ENCODE results near the gene ZNF664. TPM values are rescaled to one million over a fixed set of nuclear protein-coding genes. Genes with fewer than 3 reads are reported as not detected.

ZNF664 gene
- total RNA-seq, 8 experiments from 2014 or later = 81.1 to 151 (median 116) TPM

- Histone ChIP-seq H3K27ac (no peak overlapping the region), H3K4me3 (no peak overlapping the region), H3K4me1 (replicated peaks in 1 of 2) (peaks cover 11 to 33% of the 10 kb centered on the region in 2 donors)
- in situ Hi-C loops (cut with MboI; ENCODE audit: low pct_unique_long_range_greater_than_20kb in 2 of 9, low sequenced_read_pairs in 9 of 9, unreplicated experiment in 9 of 9) = no loop called here
- 54 to 94% (median 63%) methylated on average over 1 to 9 of the region's 9 CpGs; no CpG with 5 or more reads in 1 of the 10 experiments for WGBS, 10 experiments
- no peak for ATAC-seq (replicated peaks in 6 of 8)
Measured at GRCh38 chr12:123956249-123956648, 16.8 kb upstream of the ZNF664 start.

- Histone ChIP-seq H3K27ac (no peak overlapping the region), H3K4me1 (replicated peaks in 1 of 2) (peaks cover 11 to 25% of the 10 kb centered on the region in 2 donors), H3K4me3 (no peak overlapping the region)
- 33 to 100% (median 67%) methylated on average over 1 to 3 of the region's 3 CpGs; no CpG with 5 or more reads in 1 of the 10 experiments for WGBS, 10 experiments
- in situ Hi-C loops (cut with MboI; ENCODE audit: low pct_unique_long_range_greater_than_20kb in 2 of 9, low sequenced_read_pairs in 9 of 9, unreplicated experiment in 9 of 9) = no loop called here
- ATAC-seq (replicated peaks in 6 of 8) = no peak
Measured at GRCh38 chr12:123957196-123957595, 15.8 kb upstream of the ZNF664 start.

GRCh38 chr12:123958462-123958861, 14.6 kb upstream of the ZNF664 start:
- ATAC-seq (replicated peaks in 6 of 8) = no peak
- Histone ChIP-seq H3K4me3 (no peak overlapping the region), H3K27ac (no peak overlapping the region), H3K4me1 (replicated peaks in 1 of 2) (peaks cover 11 to 23% of the 10 kb centered on the region in 2 donors)
- 78 to 100% (median 90%) methylated on average over 1 to 7 of the region's 8 CpGs; no CpG with 5 or more reads in 3 of the 10 experiments for WGBS, 10 experiments
- in situ Hi-C loops (cut with MboI; ENCODE audit: low pct_unique_long_range_greater_than_20kb in 2 of 9, low sequenced_read_pairs in 9 of 9, unreplicated experiment in 9 of 9) = no loop called here

- ATAC-seq (replicated peaks in 6 of 8) = peak in 1 of 8 experiments; percentile 32
- Histone ChIP-seq H3K27ac (no peak overlapping the region), H3K4me3 (no peak overlapping the region), H3K4me1 (replicated peaks in 1 of 2) (peaks cover 11 to 23% of the 10 kb centered on the region in 2 donors)
- in situ Hi-C loops (cut with MboI; ENCODE audit: low pct_unique_long_range_greater_than_20kb in 2 of 9, low sequenced_read_pairs in 9 of 9, unreplicated experiment in 9 of 9) = no loop called here
- 40 to 92% (median 83%) methylated on average over 2 to 9 of the region's 9 CpGs; no CpG with 5 or more reads in 2 of the 10 experiments for WGBS, 10 experiments
Measured at GRCh38 chr12:123958876-123959275, 14.1 kb upstream of the ZNF664 start.

- WGBS, 10 experiments = 60 to 93% (median 83%) methylated on average over 3 to 9 of the region's 9 CpGs; no CpG with 5 or more reads in 1 of the 10 experiments
- ATAC-seq (replicated peaks in 6 of 8) = peak in 5 of 8 experiments; percentile 90 to 97 (median 92)
Measured at GRCh38 chr12:123960029-123960735, 12.8 kb upstream of the ZNF664 start.

GRCh38 chr12:123960856-123961255, 12.2 kb upstream of the ZNF664 start:
- ATAC-seq (replicated peaks in 6 of 8) = peak in 1 of 8 experiments; percentile 6
- WGBS, 10 experiments = 20 to 88% (median 66%) methylated on average over 1 to 4 of the region's 4 CpGs
- H3K27ac ChIP-seq = peak overlapping the region in 1 of 2 donors; percentile 62
- no peak overlapping the region for H3K4me3 ChIP-seq
- H3K4me1 ChIP-seq (replicated peaks in 1 of 2) = peaks cover 11 to 23% of the 10 kb centered on the region in 2 donors
- in situ Hi-C loops (cut with MboI; ENCODE audit: low pct_unique_long_range_greater_than_20kb in 2 of 9, low sequenced_read_pairs in 9 of 9, unreplicated experiment in 9 of 9) = no loop called here

More at GRCh38 chr12:123960029-123960735, 12.8 kb upstream of the ZNF664 start:
- in situ Hi-C loops (cut with MboI; ENCODE audit: low pct_unique_long_range_greater_than_20kb in 2 of 9, low sequenced_read_pairs in 9 of 9, unreplicated experiment in 9 of 9) = no loop called here
- Histone ChIP-seq H3K4me3 (no peak overlapping the region), H3K27ac (peak overlapping the region in 1 of 2 donors; percentile 62), H3K4me1 (replicated peaks in 1 of 2) (peaks cover 11 to 23% of the 10 kb centered on the region in 2 donors)

GRCh38 chr12:123961585-123962345, 11.2 kb upstream of the ZNF664 start:
- in situ Hi-C loops (cut with MboI; ENCODE audit: low pct_unique_long_range_greater_than_20kb in 2 of 9, low sequenced_read_pairs in 9 of 9, unreplicated experiment in 9 of 9) = no loop called here
- H3K4me1 ChIP-seq (replicated peaks in 1 of 2) = peaks cover 11 to 16% of the 10 kb centered on the region in 2 donors
- no peak overlapping the region for H3K4me3 ChIP-seq
- WGBS, 10 experiments = 61 to 100% (median 86%) methylated on average over 2 to 12 of the region's 12 CpGs
- no peak for ATAC-seq (replicated peaks in 6 of 8)
- H3K27ac ChIP-seq = no peak overlapping the region

GRCh38 chr12:123962513-123962912, 10.5 kb upstream of the ZNF664 start:
- in situ Hi-C loops (cut with MboI; ENCODE audit: low pct_unique_long_range_greater_than_20kb in 2 of 9, low sequenced_read_pairs in 9 of 9, unreplicated experiment in 9 of 9) = no loop called here
- Histone ChIP-seq H3K4me1 (replicated peaks in 1 of 2) (peaks cover 11 to 16% of the 10 kb centered on the region in 2 donors), H3K27ac (no peak overlapping the region), H3K4me3 (no peak overlapping the region)
- ATAC-seq (replicated peaks in 6 of 8) = peak in 2 of 8 experiments; percentile 25 to 58
- 45 to 83% (median 72%) methylated on average over 1 to 5 of the region's 5 CpGs; no CpG with 5 or more reads in 2 of the 10 experiments for WGBS, 10 experiments

GRCh38 chr12:123963821-123964220, 9.2 kb upstream of the ZNF664 start:
- in situ Hi-C loops (cut with MboI; ENCODE audit: low pct_unique_long_range_greater_than_20kb in 2 of 9, low sequenced_read_pairs in 9 of 9, unreplicated experiment in 9 of 9) = no loop called here
- no peak overlapping the region for H3K4me3 ChIP-seq
- H3K4me1 ChIP-seq (replicated peaks in 1 of 2) = peaks cover 11 to 16% of the 10 kb centered on the region in 2 donors
- no peak for ATAC-seq (replicated peaks in 6 of 8)
- H3K27ac ChIP-seq = no peak overlapping the region
- 76 to 100% (median 98%) methylated on average over 1 to 4 of the region's 4 CpGs for WGBS, 10 experiments

GRCh38 chr12:123965382-123965781, 7.6 kb upstream of the ZNF664 start:
- WGBS, 10 experiments = 50 to 92% (median 69%) methylated on average over 2 to 5 of the region's 5 CpGs
- no peak overlapping the region for H3K27ac ChIP-seq
- in situ Hi-C loops (cut with MboI; ENCODE audit: low pct_unique_long_range_greater_than_20kb in 2 of 9, low sequenced_read_pairs in 9 of 9, unreplicated experiment in 9 of 9) = no loop called here
- no peak for ATAC-seq (replicated peaks in 6 of 8)
- H3K4me3 ChIP-seq = no peak overlapping the region
- peaks cover 5 to 10% of the 10 kb centered on the region in 2 donors for H3K4me1 ChIP-seq (replicated peaks in 1 of 2)

- Histone ChIP-seq H3K4me3 (no peak overlapping the region), H3K27ac (no peak overlapping the region), H3K4me1 (replicated peaks in 1 of 2) (peaks cover 0 to 8% of the 10 kb centered on the region in 2 donors)
- 40 to 79% (median 59%) methylated on average over 2 to 3 of the region's 3 CpGs; no CpG with 5 or more reads in 5 of the 10 experiments for WGBS, 10 experiments
- no peak for ATAC-seq (replicated peaks in 6 of 8)
- in situ Hi-C loops (cut with MboI; ENCODE audit: low pct_unique_long_range_greater_than_20kb in 2 of 9, low sequenced_read_pairs in 9 of 9, unreplicated experiment in 9 of 9) = no loop called here
Measured at GRCh38 chr12:123966596-123966995, 6.4 kb upstream of the ZNF664 start.

- 28 to 88% (median 79%) methylated on average over 2 to 8 of the region's 8 CpGs for WGBS, 10 experiments
- no peak for ATAC-seq (replicated peaks in 6 of 8)
- in situ Hi-C loops (cut with MboI; ENCODE audit: low pct_unique_long_range_greater_than_20kb in 2 of 9, low sequenced_read_pairs in 9 of 9, unreplicated experiment in 9 of 9) = no loop called here
Measured at GRCh38 chr12:123967121-123967586, 5.9 kb upstream of the ZNF664 start.

GRCh38 chr12:123971449-123971769, 1.6 kb upstream of the ZNF664 start:
- in situ Hi-C loops (cut with MboI; ENCODE audit: low pct_unique_long_range_greater_than_20kb in 2 of 9, low sequenced_read_pairs in 9 of 9, unreplicated experiment in 9 of 9) = no loop called here
- Histone ChIP-seq H3K27ac (peak overlapping the region; percentile 74 to 80), H3K4me3 (peak overlapping the region; percentile 75 to 95 (median 82)), H3K4me1 (replicated peaks in 1 of 2) (peaks cover 4 to 22% of the 10 kb centered on the region in 2 donors)
- 0 to 55% (median 20%) methylated on average over 1 to 10 of the region's 10 CpGs for WGBS, 10 experiments
- ATAC-seq (replicated peaks in 6 of 8) = no peak

More at GRCh38 chr12:123967121-123967586, 5.9 kb upstream of the ZNF664 start:
- peaks cover 0 to 8% of the 10 kb centered on the region in 2 donors for H3K4me1 ChIP-seq (replicated peaks in 1 of 2)
- H3K27ac ChIP-seq = no peak overlapping the region
- H3K4me3 ChIP-seq = no peak overlapping the region

All from motor neuron (in vitro differentiated cells).